HG02840 (cell line): Measurements from ENCODE around the gene NECTIN1.

ENCODE experiments used
- ATAC-seq: cut with Tn5 transposase; IDR thresholded peaks from one replicate; pipeline ENCODE4 v1.9.1; 2021; ENCODE audit warnings: mild to moderate bottlenecking, moderate library complexity, moderate number of reproducible peaks; ENCODE audit not compliant: unreplicated experiment, low FRiP score

Gene NECTIN1

DNA sequence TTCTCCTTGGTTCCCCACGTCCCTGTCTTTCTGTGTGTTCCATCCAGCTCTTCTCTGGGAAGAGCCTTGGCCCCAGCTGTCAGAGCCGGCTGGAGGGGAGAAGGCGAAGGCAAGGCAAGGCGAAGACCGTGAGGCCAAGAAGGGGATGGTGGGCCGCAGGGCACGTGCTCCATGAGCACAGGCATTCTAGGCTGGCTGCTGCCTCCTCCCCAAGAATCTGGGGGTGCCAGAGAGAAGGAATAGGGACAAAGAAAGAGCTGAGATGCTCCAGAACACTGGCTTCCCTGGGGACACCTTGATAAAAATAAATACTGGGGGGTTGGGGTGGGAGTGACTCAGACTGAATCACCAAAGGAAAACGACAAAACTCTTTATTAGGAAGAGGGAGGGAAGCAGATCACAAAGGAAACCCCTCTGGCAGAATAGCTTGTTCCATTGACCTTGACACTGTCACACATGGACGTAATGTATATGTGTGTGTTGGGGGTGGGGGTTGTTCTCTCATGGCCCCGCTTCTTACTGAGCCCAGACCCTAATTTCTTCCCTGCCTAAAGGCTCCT is 52.5 kb downstream of the NECTIN1 start:
- no peak for ATAC-seq

DNA sequence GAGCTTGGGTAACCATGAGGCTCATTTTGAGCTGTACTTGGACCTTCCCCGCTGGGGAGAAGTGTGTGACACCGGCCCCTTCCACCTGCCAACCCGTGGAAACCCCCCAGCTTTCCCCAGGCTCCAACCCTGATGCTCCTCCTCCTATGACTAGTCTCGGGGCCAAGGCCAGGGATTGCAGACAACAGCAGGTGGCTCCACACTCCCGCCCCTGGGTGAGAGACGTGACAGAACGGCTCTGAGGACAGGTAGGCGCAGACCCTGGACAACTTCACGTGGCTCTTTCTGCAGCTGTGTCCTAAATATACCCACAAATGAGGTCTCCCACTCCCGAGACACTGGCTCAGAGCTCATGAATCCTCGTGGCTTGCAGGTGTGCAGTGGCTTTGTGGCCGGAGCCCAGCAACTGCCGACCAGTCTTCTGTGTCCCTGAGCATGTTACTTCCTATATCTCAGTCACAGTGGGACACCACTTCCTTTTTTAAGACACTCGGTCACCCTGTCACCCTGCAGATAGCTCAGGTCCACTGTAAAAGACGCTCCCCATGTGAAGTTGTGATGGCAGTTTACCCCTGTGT is 55.2 kb downstream of the NECTIN1 start:
- ATAC-seq = peak; percentile 87

DNA sequence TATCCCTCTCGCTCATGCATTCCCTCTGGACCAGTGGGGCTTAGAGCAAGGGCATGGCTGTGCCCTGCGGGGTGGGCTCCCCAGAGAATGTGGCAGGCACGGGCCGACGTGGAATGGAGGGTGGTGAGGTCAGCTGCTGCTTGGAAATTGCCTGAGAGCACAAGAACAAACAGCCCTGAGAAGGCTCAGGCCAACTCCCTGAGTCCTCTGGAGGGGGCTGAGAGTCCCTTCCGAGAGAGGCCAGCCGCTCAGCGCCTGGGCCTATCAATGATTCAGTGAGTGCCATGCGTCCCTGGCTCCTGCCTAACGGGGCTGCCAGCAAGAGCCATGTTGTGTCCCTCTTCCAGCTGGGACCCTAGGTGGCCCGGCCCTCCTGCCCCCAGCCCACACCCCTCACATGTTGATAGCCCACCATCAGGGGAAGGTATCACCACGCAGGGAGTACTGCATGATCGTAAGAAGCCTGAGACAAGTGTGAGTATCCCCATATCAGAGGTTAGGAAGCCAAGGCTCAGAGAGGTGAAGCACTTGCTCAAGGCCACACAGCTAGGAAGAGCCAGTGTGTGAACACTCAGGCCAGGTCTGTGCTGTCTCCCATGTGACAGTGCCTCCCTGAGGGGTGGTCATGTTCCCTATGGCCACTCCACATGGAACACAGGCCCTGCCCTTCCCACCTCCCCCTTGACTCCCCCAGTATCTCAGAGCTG is 55.8 kb downstream of the NECTIN1 start:
- peak; percentile 9 for ATAC-seq

DNA sequence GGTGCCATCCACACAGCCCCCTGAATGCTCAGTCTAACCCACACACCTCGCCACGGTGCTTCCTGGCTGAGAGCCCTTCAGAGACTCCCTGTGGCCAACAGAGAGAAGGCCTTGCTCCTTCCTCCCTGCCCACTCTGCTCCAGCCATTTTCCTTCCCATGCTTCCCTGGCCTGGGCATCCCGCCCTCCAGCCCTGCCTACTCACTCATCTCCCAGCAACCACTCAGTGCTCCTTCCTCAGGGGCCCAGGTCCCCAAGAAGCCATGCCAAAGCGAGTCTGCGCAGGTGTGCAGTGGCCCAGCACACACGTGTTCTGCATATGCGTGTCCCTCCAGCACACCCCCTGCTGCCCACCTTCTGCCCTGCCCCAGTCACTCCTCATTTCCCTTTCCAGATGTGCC is 56.4 kb downstream of the NECTIN1 start:
- ATAC-seq = no peak

DNA sequence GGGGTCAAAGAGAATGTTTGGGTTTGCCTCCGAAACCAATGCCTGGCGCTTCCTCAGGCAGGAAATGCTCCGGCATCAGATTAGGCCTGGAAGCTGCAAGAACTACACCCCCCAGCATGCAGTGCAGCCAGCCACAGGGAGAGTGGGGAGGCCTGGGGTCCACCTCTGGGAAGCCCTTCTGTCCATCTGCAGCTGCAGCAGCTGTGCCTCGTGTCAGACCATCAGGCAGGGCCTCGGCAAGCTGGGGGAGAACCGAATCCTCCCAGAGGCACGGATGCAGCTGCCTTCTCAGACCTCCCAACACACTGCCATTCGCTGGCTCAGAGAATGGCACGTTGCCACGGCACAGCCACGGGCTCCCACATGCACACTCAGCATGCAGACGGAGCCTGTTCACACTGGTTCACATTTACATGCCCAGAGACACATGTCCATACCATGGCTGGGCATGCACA is 57.4 kb downstream of the NECTIN1 start:
- ATAC-seq = no peak

DNA sequence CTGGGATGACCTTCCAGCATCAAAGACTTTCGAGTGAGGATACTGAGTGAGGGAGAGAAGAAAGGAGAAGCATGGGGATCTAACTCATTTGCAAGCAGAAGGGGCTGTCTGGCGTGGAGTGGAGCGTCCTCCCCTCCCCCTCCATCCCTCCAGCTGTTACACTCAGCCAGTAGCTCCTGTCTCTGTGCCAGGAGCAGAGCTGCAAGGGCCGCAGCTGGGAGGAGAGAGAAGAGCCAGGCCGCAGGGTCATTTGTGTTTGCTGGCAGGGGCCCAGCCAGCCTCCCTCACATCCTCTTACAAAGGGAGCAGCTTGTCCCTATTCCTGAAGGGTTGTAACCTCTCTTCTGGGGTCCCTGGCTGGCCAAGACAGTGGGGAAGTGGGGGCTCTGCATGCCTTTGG is 57.9 kb downstream of the NECTIN1 start:
- ATAC-seq = no peak

DNA sequence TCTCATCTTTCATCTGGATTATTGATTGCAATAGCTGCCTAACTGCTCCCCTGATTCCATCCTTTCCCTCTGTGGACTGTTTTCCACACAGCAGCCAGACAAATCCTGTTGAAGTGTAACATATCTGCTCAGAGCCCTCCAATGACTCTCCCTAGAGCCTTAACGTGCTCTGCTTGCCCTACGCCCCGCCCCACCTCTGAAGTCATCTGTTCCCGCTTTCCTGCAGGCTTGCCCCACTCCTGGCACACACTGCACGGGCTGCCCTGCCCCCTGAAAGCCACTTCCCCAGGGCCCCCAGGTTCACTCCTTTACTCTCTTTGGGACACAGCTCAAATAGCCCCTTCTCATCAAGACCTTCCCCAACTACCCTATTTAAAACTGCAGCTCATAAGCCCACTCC is 59.5 kb downstream of the NECTIN1 start:
- ATAC-seq = no peak

DNA sequence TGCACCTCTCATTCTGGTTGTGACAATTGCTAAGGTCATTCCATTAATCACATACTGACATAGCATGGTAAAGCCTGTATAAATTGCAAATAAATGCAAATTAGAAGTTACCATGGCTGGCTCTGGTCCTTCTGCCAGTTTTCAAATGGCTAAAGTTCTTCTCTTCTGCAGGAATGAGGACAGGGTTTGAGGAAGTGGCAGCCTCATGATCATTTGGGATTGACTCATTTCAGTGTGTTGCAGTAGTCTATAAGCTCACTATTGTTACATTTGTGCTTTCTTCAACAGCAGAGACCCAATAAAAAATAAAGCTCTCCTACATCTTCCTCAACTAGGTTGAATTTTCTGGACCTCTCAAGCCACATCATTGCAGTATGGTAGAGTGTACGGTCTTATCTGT is 60.3 kb downstream of the NECTIN1 start:
- ATAC-seq = no peak

DNA sequence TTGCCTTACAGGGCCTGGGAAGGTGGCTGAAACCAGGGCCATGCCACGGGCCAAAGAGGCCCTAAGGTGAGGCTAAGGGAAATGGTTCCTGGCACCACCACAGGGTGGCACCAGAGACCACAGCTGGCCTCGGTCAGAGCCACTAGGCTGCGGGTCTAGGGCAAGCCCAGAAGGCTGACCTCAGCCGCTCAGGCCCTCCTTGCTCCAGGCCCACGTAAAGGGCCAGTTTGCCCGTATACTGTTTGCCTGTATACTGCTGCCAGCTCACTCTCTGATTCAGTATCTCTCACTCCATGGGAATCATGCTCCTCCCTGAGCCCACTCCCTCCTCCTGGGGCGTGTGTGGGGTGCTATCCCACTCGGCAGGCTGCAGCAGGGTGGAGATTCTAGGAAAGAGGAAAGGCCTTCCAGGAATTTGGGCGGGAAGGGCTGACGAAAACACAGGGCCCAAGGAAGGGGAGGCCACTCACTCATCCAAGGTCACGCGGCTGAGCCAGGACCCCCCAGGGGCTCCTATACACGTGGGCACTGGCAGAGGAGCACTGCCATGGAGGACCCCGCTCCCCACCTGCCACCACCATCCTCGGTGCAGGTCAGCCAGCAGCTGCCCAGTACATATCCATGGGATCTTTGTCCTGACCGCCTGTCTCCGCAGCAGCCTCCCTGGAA is 62.4 kb downstream of the NECTIN1 start:
- no peak for ATAC-seq

DNA sequence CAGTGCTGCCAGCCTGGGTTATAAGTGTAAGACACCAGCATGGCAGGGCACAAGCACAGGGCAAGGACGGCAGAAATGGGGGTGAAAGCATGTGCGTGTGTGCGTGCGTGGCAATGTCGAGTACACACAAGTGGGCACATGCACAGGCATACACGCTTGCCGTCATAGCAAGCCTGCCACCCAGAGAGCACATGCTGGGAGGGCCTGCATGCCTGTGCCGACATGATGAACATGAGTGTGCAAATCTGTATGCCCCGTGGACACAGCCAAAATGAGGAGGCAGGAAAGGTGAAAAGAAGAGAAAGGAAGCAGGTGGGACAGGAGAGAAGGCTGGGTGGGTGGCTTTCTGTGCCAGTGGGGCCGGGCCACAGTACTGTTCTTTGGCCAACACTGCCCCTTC is 62.9 kb downstream of the NECTIN1 start:
- ATAC-seq = no peak

DNA sequence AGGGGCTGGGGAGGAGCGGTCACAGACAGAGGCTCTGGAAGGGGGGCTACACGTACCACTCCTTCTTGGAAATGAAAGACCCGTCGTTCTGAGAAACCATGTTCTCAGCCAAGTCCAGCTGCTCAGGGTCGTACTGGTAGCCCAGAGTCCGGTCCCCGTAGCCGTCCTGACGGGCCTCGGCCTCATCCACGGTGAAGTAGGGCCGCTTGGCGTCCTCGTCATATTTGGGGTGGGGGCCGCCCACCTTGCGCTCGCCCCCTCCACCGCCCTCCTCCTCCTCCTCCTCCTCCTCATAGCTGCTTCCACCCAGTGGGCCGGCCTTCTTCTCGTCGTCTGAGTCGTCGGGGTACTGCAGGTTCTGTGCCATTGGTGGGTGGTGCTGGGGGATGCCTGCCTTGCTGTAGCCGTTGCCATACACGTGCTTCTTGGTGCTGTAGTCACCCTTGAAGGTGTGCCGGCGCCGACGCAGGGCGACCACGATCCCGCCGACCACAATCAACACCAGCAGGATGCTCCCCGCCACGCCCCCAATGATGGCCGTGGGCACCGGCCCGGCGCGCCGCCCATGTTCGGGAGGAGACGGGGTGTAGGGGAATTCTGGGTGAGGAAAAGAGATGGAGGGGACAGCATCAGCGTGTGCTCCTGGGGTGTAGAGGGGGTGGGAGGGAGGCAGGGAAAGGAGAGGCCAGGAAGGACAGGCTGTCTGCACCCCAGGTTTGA is 64.1 kb downstream of the NECTIN1 start:
- ATAC-seq = no peak

DNA sequence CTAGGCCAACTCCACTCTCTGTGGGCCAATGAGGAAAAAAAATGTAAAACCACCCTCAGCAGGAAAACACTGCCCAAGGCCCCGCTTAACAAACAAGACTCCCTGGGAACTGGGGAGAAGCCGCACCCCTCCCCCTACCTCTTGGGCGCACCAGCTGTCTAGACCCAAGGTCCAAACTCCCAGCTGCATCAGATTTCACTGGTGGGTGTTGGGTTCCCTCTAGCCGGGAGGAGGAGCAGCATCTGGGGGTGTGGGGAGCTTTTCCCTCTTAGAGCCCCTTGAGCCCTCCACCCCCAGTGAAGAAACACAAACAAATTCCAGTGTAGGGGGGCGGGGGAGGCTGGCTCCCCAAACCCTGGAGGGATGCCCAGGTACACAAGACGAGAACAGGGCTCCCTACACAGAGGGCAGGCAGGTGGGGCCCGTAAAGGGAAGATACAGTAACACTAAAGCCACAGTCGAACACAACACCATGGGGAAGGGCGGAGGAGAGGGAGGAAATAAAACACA is 64.9 kb downstream of the NECTIN1 start:
- ATAC-seq = no peak

DNA sequence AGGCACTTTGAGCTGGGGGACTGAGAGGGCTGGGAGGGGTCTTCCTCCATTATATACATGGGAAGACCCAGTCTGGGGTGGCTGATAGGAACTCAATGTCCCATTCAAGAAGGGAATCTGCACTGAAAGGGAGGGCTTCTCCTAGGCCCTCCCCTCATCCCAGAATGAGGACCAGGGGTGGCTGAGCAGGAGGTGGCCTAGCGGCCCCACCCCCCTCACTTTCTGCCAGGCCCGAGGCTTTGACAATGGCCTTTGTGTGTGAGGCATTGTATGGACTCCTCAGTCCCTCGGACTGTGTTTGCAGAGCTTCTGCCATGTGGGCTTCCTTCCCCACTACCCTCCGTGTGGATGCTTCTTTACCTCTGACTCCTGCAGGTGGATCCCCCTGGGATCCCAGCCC is 65.7 kb downstream of the NECTIN1 start:
- no peak for ATAC-seq

DNA sequence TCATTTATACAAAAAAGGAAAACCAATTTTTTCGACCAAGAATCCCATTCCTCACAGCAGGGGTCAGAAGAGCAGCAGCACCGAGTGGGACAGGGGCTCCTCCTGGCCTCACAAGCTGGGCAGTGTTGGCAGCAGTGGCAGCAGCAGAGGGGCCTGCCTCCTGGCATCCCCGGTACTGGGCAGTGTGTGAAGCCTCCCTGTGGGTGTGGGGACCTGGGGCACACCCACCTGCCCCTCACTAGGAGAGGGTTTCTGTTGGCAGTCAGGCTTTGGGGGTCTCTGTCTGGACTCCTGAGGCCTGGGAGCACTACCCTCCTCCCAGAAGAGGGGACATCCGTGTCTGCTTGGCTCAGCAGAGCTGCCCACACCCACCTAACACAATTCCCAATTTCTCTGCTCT is 67.8 kb downstream of the NECTIN1 start:
- ATAC-seq = no peak

DNA sequence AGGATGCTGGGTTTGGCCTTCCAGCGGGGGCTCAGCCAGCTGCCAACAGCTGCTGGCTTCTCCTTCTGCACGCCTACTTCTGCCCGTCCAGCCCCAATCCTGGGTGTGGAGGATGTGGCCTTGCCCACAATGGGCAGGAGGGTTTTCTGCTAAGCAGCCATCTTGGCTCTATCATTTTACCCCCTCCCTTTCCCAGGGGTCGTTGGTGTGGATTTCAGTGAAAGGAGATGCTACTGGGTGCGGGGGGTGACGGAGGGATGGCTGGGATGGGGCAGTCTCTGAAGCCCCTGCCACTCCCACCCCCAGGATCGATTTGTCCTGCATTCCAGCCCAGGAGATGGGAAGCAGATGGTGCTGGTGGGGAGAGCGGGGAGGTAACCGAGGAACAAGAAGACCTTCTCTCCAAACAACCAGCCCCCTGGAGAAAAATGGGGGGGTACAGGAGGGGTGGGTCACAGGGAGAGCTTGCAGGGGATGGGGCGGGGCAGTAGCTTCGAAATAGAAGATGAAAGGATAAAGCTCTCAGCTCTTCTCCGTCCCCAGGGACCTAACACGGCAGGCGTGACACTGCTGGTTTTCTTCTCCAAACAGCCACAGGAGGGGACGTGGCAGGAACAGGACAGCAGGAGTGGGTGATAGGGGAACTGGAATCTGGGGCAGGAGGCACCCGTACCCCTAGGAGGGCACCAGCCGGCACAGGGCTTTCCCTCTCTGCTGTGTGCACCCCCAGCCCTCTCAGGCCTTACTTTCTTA is 68.9 kb downstream of the NECTIN1 start:
- no peak for ATAC-seq

DNA sequence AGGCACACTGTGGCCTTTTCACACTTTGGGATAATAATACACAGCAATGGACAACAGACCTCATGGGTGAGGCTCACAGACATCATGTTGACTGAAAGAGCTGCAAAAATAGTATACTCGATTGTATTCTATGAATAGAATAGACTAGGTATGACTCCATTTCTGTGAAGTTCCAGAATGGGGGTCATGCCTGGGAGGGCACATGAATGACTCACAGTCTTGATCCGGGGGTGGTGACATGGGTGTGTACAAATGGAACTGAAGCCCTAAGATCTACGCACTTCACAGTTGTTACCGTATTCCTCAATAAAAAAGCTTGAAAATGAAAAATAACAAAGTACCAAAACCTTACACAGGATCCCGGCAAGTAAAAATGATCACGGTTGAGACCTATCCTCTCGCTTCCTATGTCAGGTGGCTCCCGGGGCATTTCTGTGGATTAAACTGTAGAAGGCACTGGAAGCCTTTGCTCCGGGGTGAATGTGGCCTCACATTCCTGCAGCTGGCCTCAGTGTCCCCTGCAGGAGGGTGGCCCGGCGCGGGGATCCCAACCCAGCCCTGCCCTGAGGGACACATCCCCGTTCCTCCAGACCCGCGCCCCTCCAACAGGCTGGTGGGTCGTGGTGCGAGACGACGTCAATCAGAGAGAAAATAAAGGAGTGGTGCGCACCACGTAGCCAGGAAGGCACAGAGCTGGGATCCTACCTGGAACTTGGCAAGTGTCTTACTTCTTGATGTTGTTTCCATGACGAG is 75.9 kb downstream of the NECTIN1 start:
- no peak for ATAC-seq

DNA sequence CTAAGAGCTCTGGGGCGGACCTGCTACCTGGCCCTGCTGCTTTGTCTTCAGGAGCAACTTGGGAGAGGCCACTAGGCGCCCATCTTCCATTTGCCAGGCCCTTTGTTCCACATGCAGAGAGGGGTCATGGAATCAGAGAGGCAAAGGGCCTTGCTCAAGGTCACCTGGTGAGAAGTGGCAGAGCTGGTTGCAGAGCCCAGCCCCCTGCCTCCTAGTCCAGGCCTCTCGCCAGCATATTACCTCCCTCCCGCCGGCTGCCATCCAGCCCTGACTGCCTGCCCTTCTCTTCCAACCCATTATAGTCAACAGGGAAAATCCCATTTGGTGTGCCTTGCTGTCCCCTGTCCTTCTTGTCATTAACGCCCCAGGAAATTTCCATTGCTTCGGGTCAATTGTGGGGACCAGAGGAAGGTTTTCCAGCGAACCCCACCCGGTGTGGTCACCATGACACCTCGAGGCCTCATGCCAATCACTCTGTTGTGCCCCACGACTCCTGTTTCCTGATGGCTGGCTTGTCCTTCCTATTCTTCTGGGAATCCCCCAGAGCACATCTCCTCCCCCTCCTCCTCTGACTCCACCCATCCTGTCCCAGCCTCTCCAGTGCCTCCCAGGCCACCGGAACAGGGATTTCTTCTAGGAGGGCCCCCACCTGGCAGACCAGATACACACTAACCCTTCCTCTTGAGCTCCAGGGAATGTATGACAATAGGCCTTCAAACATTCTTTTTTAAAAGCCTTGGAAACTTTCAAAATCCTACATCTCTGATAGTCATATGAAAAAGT is 77.0 kb downstream of the NECTIN1 start:
- ATAC-seq = no peak

DNA sequence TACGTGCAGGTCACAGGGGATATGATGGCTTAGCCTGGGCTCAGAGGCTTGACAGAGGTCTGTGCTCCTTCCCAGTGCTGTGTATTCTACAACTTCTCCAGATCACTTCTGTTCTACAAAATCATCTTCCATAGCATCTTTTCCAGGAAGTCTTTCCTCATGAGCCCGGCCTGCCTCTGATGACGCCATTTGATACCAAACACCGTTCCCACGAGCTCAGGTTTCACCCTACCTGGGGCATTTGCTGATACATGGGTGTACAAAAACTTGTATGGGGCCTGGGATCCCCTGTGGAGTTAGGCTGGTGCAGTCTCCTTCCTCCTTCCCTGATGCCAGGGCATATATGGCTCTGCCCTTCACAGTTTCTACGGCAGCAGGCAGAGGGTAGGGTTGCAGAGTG is 78.7 kb downstream of the NECTIN1 start:
- ATAC-seq = no peak

DNA sequence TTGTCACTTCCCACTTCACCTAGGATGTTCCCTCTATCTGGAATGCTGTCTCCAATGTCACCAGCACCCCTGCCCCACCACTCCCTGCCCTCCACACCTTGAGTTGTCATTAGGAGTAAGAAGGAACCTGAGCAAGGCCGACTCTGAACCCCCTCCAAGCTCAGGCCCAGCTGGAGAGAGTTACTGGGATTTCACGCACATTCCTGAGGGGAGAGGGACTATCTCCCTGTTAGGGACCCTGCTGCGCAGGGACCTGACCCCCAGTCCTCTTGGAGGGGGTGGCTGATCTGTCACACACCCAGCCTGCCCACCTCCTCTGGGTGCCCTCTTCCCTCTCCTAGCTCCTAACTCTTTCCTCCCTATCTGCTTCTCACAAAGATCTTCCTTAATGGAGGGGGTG is 81.7 kb downstream of the NECTIN1 start:
- no peak for ATAC-seq
